ENCODE measurements around the gene THSD4.

GRCh38 chr15:71290881-71291635, 175.8 kb downstream of the THSD4 start:
- TF ChIP-seq POLR2AphosphoS5 (IDR thresholded peaks at IDR 0.05; ENCODE audit: low read depth, low read length) = no peak
- TF ChIP-seq, protein P1, sequence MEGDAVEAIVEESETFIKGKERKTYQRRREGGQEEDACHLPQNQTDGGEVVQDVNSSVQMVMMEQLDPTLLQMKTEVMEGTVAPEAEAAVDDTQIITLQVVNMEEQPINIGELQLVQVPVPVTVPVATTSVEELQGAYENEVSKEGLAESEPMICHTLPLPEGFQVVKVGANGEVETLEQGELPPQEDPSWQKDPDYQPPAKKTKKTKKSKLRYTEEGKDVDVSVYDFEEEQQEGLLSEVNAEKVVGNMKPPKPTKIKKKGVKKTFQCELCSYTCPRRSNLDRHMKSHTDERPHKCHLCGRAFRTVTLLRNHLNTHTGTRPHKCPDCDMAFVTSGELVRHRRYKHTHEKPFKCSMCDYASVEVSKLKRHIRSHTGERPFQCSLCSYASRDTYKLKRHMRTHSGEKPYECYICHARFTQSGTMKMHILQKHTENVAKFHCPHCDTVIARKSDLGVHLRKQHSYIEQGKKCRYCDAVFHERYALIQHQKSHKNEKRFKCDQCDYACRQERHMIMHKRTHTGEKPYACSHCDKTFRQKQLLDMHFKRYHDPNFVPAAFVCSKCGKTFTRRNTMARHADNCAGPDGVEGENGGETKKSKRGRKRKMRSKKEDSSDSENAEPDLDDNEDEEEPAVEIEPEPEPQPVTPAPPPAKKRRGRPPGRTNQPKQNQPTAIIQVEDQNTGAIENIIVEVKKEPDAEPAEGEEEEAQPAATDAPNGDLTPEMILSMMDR (IDR thresholded peaks at IDR 0.05) = no peak
